ENCODE data around the gene GZF1. TPM values are rescaled to one million over a fixed set of nuclear protein-coding genes. Genes with fewer than 3 reads are reported as not detected.

Gene GZF1
- total RNA-seq, 1 donor from 2014 or later: 16.6 TPM

DNA sequence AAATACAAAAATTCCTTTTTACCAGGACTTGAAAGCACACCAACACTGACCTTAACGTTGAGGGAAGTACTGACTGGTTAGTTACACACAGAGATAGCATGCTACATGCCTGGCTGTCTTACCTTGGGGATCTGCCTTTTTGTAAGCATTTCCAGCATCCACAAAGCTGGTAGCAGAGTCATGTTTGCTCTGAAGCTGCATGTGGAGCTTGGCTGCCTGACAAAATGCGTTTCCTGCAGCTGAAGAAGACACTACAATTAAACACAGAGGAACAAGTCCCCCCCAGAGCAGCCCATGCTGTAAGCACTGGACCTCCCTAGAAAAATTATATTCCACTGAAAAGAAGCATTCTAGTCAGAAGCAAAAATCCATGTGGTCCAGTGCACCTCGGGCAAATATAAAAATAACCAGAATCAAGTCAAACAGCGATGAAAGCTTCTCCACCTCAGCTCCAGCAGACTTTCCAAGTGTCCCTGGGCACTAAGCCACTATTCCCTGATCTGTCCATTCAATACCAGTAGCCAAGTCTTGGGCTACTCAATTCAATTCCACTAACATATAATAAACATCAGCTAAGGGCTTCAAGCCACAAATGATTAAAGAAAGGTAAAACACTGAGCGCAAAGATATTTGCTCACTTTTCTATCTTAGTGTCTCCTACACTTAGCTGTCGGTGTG is 35.1 kb downstream of the GZF1 start:
- FAIRE-seq (no peak), DNase-seq (ENCODE audit: low read depth) (no peak)
- Histone ChIP-seq H3K36me3 (ENCODE audit: control insufficient read depth, insufficient read depth, low read length) (peaks cover 16% of the 10 kb centered on the region), H3K4me3 (ENCODE audit: low read depth, low read length) (no peak overlapping the region), H3K27me3 (ENCODE audit: control insufficient read depth, insufficient read depth, low read length) (no peaks in the 10 kb centered on the region)
- TF ChIP-seq CTCF (IDR thresholded peaks at IDR 0.05; ENCODE audit: insufficient read depth, low read length, severe bottlenecking): no peak

DNA sequence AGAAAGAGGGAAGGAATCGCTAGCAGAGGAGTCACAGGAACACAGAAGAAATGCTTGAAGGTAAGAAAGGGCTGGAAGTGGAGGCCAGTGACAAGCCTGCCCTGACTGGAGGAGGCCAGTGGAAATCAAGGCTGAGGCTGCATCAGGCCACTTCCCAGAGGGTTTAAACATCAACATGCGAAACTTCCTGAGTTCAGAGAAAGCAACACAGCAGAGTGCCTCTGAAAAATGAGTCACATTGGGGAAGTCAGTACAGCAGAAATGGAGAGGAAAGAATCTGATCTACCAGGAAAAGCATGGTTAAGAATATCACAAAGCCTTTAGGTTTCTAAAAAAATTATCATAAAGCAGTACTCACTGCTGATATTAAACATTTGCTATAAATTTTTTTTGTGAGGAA is 36.0 kb downstream of the GZF1 start:
- Histone ChIP-seq H3K4me3 (ENCODE audit: low read depth, low read length) (no peak overlapping the region), H3K36me3 (ENCODE audit: control insufficient read depth, insufficient read depth, low read length) (peaks cover 16% of the 10 kb centered on the region), H3K27me3 (ENCODE audit: control insufficient read depth, insufficient read depth, low read length) (no peaks in the 10 kb centered on the region)
- TF ChIP-seq CTCF (IDR thresholded peaks at IDR 0.05; ENCODE audit: insufficient read depth, low read length, severe bottlenecking): no peak
- DNase-seq (ENCODE audit: low read depth): peak; percentile 13
- FAIRE-seq: no peak

- TF ChIP-seq CTCF (IDR thresholded peaks at IDR 0.05; ENCODE audit: insufficient read depth, low read length, severe bottlenecking): no peak
- DNase-seq (ENCODE audit: low read depth) (no peak), FAIRE-seq (no peak)
- no peaks in the 10 kb centered on the region for H3K27me3 ChIP-seq (ENCODE audit: control insufficient read depth, insufficient read depth, low read length)
- H3K4me3 ChIP-seq (ENCODE audit: low read depth, low read length): no peak overlapping the region
- H3K36me3 ChIP-seq (ENCODE audit: control insufficient read depth, insufficient read depth, low read length): peaks cover 11% of the 10 kb centered on the region
Observed at GRCh38 chr20:23399568-23400241, 37.7 kb downstream of the GZF1 start.

DNA sequence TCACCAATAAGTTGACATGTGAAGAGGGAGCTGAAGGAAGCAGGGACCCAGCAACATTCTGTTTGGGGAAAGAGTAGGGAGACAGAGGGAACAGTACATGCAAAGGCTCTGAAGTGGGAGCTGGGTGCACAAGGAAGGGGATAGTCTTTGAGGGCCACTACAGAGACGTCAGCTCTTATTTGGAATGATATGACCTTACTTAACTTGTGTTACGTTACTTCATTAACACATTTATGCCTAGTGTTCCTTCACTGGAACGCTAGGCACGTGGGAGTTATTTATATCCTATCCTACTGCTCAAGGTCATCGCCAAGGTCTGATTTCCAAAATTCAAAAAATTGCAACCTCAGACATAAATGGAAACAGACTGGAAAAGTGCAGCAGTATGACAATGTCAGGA is 39.1 kb downstream of the GZF1 start:
- Histone ChIP-seq H3K27me3 (ENCODE audit: control insufficient read depth, insufficient read depth, low read length) (no peaks in the 10 kb centered on the region), H3K36me3 (ENCODE audit: control insufficient read depth, insufficient read depth, low read length) (peaks cover 7% of the 10 kb centered on the region), H3K4me3 (ENCODE audit: low read depth, low read length) (no peak overlapping the region)
- no peak for TF ChIP-seq CTCF (IDR thresholded peaks at IDR 0.05; ENCODE audit: insufficient read depth, low read length, severe bottlenecking)
- DNase-seq (ENCODE audit: low read depth) (no peak), FAIRE-seq (no peak)

- Histone ChIP-seq H3K27me3 (ENCODE audit: control insufficient read depth, insufficient read depth, low read length) (no peaks in the 10 kb centered on the region), H3K36me3 (ENCODE audit: control insufficient read depth, insufficient read depth, low read length) (peaks cover 5% of the 10 kb centered on the region), H3K4me3 (ENCODE audit: low read depth, low read length) (no peak overlapping the region)
- TF ChIP-seq CTCF (IDR thresholded peaks at IDR 0.05; ENCODE audit: insufficient read depth, low read length, severe bottlenecking): no peak
- no peak for DNase-seq (ENCODE audit: low read depth)
- FAIRE-seq: peak; percentile 23
Observed at GRCh38 chr20:23403751-23404150, 41.8 kb downstream of the GZF1 start.
